ENCODE results near the gene GPR148. TPM values are rescaled to one million over a fixed set of nuclear protein-coding genes. Genes with fewer than 3 reads are reported as not detected.

GPR148 gene
- total RNA-seq, 2 donors from 2014 or later = not detected

DNA sequence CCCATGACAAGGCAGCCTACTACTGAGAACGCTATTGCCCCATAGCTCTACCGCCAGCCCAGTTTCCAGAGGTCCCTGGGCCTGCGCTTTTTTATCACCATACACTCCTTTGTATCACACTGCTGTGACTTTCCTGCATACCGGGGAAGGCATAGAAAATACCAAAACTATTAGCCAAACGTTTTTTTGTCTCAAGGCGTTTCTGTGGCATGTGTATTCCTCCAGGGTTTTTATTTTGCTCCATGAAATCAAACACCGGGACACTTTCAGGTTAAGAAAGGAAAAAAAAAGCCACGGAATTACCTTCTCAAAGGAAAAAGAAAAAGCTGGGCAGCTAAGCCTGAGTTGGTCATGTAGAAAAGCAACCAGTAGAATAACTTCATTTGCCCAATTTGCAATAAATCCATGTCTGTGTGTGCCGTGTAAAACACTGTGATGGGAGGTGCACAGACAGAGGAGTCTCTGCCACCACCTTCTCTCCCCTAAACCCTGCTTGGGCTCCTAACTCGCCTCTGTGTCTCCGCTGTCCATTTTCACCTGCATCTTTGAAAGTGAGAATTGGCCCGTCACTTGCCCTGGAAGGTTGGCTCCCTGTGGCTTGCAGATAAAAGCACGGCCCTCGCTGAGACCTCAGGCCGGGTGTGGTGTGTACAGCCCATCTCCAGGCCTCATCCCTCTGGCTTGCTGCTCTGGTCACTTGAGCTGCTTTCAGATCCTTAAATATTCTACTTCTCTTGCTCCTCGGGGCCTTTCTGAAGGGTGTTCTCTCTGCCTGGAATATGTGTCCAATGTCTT is 28.2 kb downstream of the GPR148 start:
- TF ChIP-seq, protein P1, sequence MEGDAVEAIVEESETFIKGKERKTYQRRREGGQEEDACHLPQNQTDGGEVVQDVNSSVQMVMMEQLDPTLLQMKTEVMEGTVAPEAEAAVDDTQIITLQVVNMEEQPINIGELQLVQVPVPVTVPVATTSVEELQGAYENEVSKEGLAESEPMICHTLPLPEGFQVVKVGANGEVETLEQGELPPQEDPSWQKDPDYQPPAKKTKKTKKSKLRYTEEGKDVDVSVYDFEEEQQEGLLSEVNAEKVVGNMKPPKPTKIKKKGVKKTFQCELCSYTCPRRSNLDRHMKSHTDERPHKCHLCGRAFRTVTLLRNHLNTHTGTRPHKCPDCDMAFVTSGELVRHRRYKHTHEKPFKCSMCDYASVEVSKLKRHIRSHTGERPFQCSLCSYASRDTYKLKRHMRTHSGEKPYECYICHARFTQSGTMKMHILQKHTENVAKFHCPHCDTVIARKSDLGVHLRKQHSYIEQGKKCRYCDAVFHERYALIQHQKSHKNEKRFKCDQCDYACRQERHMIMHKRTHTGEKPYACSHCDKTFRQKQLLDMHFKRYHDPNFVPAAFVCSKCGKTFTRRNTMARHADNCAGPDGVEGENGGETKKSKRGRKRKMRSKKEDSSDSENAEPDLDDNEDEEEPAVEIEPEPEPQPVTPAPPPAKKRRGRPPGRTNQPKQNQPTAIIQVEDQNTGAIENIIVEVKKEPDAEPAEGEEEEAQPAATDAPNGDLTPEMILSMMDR (IDR thresholded peaks at IDR 0.05) = no peak
- Histone ChIP-seq H3K9me3 (no peaks in the 10 kb centered on the region), H3K27ac (no peak overlapping the region), H3K27me3 (peaks cover 8 to 17% of the 10 kb centered on the region in 2 donors), H3K4me1 (peaks cover 0 to 5% of the 10 kb centered on the region in 2 donors), H3K4me3 (no peak overlapping the region), H3K36me3 (no peaks in the 10 kb centered on the region)
- DNase-seq (ENCODE audit: low spot score) = no peak

GRCh38 chr2:130759906-130760753 is 31.3 kb downstream of the GPR148 start:
- no peak overlapping the region for H3K27ac ChIP-seq
- TF ChIP-seq, protein P1 (IDR thresholded peaks at IDR 0.05) = no peak
- no peak overlapping the region for H3K4me3 ChIP-seq
- H3K36me3 ChIP-seq = no peaks in the 10 kb centered on the region
- peaks cover 8 to 17% of the 10 kb centered on the region in 2 donors for H3K27me3 ChIP-seq
- no peaks in the 10 kb centered on the region for H3K9me3 ChIP-seq
- H3K4me1 ChIP-seq = peaks cover 0 to 5% of the 10 kb centered on the region in 2 donors
- DNase-seq (ENCODE audit: low spot score) = peak; percentile 49

DNA sequence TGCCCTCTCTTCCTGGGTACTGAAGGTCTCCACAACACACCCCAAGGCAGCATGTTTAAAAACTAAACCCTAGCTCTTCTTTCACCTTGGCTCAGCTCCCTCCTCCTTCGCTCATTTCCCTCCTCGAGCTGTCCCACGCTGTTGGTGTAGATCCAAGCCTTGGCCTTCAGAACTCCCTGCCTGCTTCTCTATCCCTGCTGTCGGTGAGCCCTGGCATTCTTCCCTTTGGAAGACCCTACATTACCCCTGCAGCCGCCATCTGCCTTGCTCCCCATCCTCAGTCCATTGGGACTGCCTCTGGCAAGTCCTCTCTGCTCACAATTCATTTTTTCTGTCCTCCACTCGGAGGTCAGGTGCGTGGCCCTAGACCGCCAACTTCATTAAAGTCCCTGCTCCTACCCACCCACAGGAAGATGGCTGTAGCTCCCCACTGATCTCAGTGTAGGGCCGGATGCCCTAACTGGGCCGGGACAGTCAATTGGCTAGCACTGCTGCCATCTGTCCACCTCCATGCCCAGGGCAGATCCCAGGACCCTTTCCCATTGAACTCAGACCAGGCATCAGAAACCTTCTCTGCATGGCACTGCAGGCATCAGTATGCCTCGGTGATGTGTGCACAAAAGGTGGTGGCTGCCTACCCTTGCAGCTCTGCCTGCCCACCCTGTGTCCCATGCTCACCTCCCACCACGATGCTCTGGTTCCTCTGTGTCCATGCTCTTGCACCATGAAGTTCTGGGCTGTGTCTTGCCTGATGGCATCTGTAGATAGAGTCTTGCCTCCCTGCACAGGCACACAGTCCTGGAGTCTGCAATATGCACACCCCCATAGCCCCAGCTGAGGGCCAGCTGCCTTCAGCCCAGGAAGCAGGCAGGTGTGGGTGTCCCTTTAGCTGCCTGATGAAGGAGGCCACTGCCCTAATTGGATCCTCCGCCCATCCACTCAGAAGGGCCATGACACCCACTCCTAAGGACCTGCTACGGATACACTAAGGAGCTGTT is 32.2 kb downstream of the GPR148 start:
- TF ChIP-seq, protein P1 (IDR thresholded peaks at IDR 0.05) = no peak
- peaks cover 8 to 13% of the 10 kb centered on the region in 2 donors for H3K27me3 ChIP-seq
- H3K27ac ChIP-seq = no peak overlapping the region
- no peaks in the 10 kb centered on the region for H3K4me1 ChIP-seq
- H3K36me3 ChIP-seq = no peaks in the 10 kb centered on the region
- DNase-seq (ENCODE audit: low spot score) = peak; percentile 56
- H3K9me3 ChIP-seq = no peaks in the 10 kb centered on the region
- H3K4me3 ChIP-seq = no peak overlapping the region

DNA sequence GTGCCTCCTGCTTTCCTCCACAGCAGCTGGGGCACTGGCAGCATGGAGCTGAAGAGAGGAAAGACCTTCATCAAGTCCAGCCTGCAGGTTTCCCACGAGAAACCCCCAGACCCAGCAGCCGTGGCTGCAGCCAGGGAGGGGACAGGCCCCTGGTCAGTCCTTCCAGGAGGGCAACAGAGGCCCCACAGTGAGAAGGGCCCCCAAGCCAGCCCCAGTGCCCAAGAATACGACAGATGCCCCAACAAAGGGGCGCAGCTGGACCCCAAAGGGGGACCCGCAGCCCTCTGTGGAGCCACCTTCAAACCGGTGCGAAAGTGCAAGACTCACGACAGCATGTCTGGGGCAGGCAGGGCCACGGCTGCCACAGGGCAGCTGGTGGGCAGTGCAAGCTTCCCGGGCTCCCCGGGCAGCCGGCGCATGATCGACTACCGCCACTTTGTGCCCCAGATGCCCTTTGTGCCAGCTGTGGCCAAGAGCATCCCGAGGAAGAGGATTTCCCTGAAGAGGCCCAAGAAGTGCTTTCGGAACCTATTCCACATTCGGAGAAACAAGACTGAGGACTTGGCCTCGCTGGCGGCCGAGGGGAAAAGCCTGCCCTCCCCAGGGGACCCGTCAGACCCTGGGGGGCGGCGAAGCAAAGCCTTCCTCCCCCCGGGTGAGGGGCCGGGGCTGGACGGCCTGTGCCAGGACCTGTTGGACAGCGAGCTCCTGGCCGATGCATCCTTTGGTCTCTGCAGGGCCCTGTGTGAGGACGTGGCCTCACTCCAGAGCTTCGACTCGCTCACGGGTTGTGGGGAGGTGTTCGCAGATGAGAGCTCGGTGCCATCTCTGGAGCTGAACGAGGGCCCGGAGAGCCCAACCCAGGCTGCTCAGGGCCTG is 33.4 kb downstream of the GPR148 start:
- H3K9me3 ChIP-seq = no peaks in the 10 kb centered on the region
- H3K27ac ChIP-seq = no peak overlapping the region
- H3K27me3 ChIP-seq = peaks cover 0 to 4% of the 10 kb centered on the region in 2 donors
- TF ChIP-seq, protein P1 (IDR thresholded peaks at IDR 0.05) = no peak
- no peaks in the 10 kb centered on the region for H3K4me1 ChIP-seq
- peak; percentile 50 for DNase-seq (ENCODE audit: low spot score)
- no peaks in the 10 kb centered on the region for H3K36me3 ChIP-seq
- no peak overlapping the region for H3K4me3 ChIP-seq

Measured in right atrium auricular region (tissue), 2 donors.